Left kidney (tissue), 2 donors: ENCODE measurements around the gene FGF12. TPM values are rescaled to one million over a fixed set of nuclear protein-coding genes. Genes with fewer than 3 reads are reported as not detected.

ENCODE experiments used
- DNase-seq: peaks from one replicate; pipeline ENCODE4 v3.0.0-alpha.2; 2013
- polyA plus RNA-seq: library from polyadenylated mRNA; unstranded; fragments of 120-200 nt; gene quantifications from one replicate; pipeline ENCODE4 v1.2.1, GENCODE V29; 2013; ENCODE audit not compliant: insufficient read length

Gene FGF12
- polyA plus RNA-seq, 1 donor, result 7.0 TPM

GRCh38 chr3:192259661-192260060 is 467.7 kb downstream of the FGF12 start:
- no peak for DNase-seq

DNA sequence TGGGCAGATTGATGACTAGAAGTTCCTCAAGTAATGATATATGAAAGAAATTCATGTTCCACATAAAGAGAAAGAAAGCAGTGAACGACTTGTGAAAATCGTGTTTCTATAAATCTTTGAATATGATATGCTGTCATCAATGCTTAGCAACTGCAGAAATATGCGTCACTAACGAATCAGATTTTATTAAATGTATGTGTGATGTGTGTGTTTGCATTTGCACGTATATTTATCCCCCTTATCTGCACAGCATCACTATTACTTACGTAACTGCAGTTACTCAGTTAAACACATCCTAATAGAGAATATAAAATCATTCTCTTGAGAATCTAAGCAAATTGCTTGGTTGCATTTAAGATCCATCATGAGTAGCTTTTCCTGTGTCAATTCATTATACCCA is 468.6 kb downstream of the FGF12 start:
- DNase-seq, result no peak

DNA sequence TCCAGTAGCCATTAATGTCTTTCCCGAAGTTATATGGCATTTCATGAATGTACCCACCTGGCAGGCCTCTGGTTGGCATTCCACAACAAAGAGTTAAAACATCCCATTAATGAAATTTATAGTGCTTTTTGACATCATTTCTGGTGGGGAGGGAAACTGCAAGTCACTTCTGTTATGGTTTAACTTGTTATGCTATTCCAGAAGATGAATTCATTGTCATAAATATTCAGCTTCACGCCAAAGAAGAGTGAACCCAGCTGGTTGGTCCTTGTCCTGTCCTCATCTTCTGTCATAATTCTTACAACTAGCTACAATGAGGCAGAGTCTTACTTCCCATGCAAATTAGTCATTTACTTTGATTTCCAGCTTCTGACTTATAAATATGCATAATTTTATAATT is 471.5 kb downstream of the FGF12 start:
- DNase-seq, result no peak

- DNase-seq, result no peak
Observed at GRCh38 chr3:192253138-192253887, 474.0 kb downstream of the FGF12 start.

- no peak for DNase-seq
Observed at GRCh38 chr3:192249516-192249915, 477.8 kb downstream of the FGF12 start.

DNA sequence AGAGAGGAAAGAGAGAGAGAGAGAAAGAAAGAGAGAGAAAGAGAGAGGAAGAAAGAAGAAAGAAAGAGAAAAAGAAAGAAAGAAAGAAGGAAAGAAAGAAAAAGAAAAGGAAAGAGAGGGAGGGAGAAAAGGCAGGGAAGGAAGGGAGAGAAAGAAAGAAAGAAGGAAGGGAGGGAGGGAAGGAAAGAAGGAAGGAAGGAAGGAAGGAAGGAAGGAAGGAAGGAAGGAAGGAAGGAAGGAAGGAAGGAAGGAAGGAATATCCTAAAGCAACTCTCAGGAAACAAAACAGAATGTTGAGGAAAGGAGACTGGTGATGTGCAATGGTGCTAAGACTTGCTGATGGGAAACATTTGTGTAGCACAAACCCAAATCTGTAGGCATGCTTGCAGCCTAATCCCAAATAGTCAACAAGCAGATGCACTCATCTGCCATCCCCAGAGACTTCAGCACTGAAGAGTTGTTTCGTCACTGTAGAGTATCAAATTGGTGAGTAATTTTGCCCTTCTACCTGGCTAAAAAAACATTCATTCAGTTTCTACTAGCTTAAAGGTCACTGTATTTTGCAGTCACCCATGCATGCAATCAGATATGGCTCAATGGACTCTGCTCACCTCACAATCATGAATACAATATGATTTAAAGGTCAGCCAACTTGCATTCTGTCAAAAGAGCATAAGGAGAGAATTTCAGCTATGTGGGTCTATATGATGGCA is 480.3 kb downstream of the FGF12 start:
- no peak for DNase-seq

DNA sequence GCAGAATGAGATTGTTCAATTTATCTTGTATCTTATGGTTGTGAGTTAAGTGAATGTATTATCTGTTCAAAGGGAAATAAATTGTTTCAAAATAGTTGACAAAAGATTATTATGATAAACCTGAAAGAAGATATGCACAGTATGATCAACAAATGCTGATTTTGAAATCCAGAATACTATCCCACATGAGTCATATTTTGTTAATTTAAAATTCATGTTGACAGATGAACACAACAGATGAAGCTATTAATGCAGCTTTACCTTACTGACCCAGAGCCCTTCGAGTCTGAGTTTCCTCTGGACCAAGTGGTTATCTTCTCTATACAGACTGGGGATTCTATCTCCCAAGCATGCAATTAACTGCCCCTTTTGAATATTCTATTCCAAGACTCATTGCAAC is 482.8 kb downstream of the FGF12 start:
- no peak for DNase-seq

DNA sequence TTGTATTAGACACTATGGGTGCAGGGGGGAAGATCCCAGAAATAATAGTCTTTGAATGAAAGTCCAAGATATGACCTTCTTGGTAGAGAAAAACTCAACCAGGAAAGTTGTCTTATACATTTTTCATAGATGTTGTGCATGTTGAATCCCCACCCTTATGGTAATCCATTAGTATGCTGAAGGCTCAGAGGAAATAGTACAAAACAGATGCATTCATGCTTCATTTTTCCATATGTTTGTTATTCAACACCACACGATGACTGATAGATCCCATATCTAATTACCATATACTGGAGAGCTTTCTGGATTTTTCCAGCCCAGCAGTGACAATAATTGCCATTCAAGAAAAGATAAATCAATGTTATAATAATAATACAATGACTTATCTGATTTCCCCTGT is 487.4 kb downstream of the FGF12 start:
- DNase-seq, result no peak

DNA sequence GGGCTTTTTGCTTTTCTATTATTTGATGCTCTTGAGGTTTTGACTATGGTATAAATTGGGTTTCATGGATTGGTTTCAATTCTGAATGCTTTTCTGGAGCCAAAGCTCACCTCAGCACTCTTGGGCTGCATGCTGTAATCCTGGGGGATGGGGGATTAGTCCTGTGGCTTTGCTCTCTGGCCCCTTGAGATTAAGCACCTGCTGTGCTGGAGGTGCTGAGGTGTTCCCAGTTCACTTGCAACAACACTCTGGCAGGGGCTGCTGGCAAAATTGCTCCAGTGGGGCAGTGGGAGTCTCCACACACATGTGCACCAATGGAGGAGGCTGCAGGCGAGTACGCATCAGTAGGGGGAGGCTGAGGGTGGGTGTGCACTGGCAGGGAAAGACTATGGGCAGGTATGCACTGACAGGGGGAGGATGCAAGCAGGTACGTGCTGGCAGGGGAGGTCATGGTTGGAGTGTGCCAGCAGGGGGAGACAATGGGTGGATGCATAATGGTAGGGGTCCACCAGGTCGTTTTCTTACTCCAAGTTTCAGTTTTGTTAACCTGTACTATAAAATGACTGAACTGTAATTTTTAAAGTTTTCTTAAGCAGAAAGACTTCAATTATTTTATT is 489.2 kb downstream of the FGF12 start:
- no peak for DNase-seq

DNA sequence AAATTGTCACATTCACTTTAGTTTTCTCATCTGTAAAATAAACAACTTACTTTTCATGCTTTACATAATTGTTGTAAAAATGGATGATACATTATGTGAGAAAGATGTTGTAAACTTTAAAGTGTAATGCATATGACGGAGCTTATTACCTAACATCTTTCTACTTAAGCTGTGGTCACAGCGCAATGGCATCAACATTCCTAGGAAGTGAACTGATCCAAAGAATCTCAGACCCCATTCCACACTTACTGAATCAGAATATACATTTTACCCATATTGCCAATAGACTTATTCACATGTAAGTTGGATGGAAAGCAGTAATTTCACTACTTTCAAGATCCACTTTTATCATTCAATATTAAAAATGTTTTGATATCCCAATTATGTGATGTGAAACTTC is 497.5 kb downstream of the FGF12 start:
- no peak for DNase-seq

- no peak for DNase-seq
Observed at GRCh38 chr3:192224634-192225155, 502.6 kb downstream of the FGF12 start.

GRCh38 chr3:192223815-192224214 is 503.5 kb downstream of the FGF12 start:
- no peak for DNase-seq

DNA sequence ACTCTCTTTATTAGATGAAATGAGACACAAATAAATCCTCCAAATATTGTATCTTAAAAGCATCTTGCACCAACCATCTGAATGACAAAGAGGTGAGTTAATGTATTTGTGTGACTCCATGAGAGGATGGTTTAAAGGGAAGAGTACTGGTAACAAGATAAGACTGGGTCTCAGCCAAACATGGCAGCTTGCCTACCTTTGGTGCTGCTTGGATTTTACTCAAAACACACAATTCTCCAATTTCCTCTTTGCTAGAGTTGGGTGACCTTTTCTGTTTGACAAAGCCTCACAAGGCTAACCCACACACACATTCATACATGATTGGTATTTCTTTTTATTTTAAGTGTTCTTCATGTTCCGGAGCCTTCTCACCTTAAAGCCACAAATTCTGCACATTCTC is 506.4 kb downstream of the FGF12 start:
- no peak for DNase-seq

DNA sequence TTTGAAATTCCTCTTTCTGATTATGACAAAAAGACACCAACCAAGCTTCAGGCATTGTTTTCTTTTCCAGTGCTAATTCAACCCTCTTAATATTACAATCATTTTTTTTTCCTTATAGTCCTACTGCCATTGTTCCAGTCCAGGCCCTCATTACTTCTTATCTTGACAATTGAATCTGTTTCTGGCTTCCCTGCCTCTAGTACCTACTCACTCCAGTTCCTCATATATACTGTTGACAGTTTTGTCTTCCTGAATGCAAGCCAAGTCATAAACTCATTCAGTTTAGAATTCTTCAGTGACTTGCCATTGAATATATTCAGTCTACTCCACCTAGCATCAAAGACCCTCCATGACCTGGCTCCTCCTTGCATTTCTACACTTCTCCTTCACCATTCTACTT is 507.4 kb downstream of the FGF12 start:
- no peak for DNase-seq

- no peak for DNase-seq
Observed at GRCh38 chr3:192216067-192216466, 511.3 kb downstream of the FGF12 start.

- DNase-seq, result no peak
Observed at GRCh38 chr3:192212979-192213378, 514.4 kb downstream of the FGF12 start.

DNA sequence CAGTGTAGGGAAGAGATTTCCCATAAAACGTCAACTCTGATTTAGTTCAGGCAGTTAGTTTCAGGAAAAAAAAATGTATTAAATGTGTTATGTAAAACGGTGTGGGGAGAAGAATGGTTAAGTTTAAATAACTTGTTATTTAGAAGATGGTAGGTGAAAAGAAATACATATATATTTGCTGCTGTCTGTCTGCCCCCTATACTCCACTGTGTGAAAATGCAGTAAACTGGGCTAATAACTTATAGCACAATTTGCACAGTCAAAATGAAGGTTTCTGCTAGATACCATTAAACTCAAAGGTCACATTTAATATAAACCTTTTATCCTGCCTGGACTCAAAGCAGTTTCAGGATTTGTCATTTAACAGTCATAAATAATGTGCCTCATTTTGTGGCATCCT is 515.0 kb downstream of the FGF12 start:
- DNase-seq, result no peak

DNA sequence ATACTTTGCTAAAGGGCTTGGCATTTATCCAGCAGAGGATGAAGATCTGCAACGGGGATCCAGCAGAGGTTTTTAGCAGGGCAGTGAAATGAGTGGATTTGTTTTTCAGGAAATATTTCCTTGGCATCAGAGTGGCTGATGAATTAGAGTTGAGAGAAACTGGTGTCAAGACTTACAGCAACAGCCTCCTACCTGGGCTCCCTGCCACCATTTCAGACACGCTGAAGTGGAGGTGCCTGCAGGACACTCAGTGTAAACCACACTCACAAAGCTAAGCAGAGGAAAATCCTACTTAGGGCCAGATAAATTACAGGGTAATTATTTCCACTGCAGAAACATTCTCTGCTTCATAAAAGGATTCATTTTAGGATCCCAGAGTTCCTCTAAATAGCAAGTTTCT is 519.7 kb downstream of the FGF12 start:
- no peak for DNase-seq

GRCh38 chr3:192207239-192207638 is 520.1 kb downstream of the FGF12 start:
- DNase-seq, result no peak

- no peak for DNase-seq
Observed at GRCh38 chr3:192194085-192194484, 533.3 kb downstream of the FGF12 start.

- peak; percentile 40 for DNase-seq
Observed at GRCh38 chr3:192188218-192188835, 539.0 kb downstream of the FGF12 start.

GRCh38 chr3:192187485-192188051 is 539.8 kb downstream of the FGF12 start:
- no peak for DNase-seq
